GM21360 (cell line): Measurements from ENCODE around the gene SURF6.
"Not testable (repeated sequence)": the region's sequence is repeated elsewhere in the genome, so short reads cannot be mapped to it uniquely, and the experiment has no call there.

Experiments
- ATAC-seq: cut with Tn5 transposase; IDR thresholded peaks from one replicate; pipeline ENCODE4 v1.9.1; 2021; ENCODE audit warnings: mild to moderate bottlenecking, moderate library complexity; ENCODE audit not compliant: unreplicated experiment

Gene SURF6

GRCh38 chr9:133301253-133302230, 34.4 kb downstream of the SURF6 start:
- no peak for ATAC-seq

- ATAC-seq = not testable (repeated sequence)
These were observed 36.0 kb downstream of the SURF6 start for GRCh38 chr9:133299996-133300395.

GRCh38 chr9:133294257-133294656, 41.7 kb downstream of the SURF6 start:
- no peak for ATAC-seq

GRCh38 chr9:133290751-133291302, 45.2 kb downstream of the SURF6 start:
- ATAC-seq = no peak

- no peak for ATAC-seq
These were observed 49.5 kb downstream of the SURF6 start for GRCh38 chr9:133286523-133286922.

GRCh38 chr9:133285252-133285775, 50.7 kb downstream of the SURF6 start:
- ATAC-seq = no peak

- ATAC-seq = no peak
These were observed 51.6 kb downstream of the SURF6 start for GRCh38 chr9:133284362-133284761.

- not testable (repeated sequence) for ATAC-seq
These were observed 52.5 kb downstream of the SURF6 start for GRCh38 chr9:133283255-133284032.

GRCh38 chr9:133282464-133283238, 53.3 kb downstream of the SURF6 start:
- no peak for ATAC-seq

GRCh38 chr9:133280392-133280791, 55.6 kb downstream of the SURF6 start:
- no peak for ATAC-seq
